ENCODE measurements around the gene HOXB5. TPM values are rescaled to one million over a fixed set of nuclear protein-coding genes. Genes with fewer than 3 reads are reported as not detected.
A peak's percentile ranks its signal among the peaks of the same experiment; 100 is the strongest.

HOXB5 gene
- total and polyA plus RNA-seq, 9 donors, result 0.04 to 2.8 (median 0.49) TPM; not detected in 1

- TF ChIP-seq CTCF (IDR thresholded peaks at IDR 0.05), result no peak
- no peak for TF ChIP-seq POLR2A (IDR thresholded peaks at IDR 0.05)
- TF ChIP-seq EP300 (IDR thresholded peaks at IDR 0.05), result no peak
- H3K4me1 ChIP-seq (ENCODE audit: insufficient read depth), result no peaks in the 10 kb centered on the region
- H3K4me3 ChIP-seq, result no peak overlapping the region
- no peak overlapping the region for H3K27ac ChIP-seq
- 71 to 83% (median 72%) methylated on average over 5 of the region's 5 CpGs for WGBS, 3 donors
- intact Hi-C loops (cut with DNase I), result no loop called here
- DNase-seq, result no peak
- no peaks in the 10 kb centered on the region for H3K9me3 ChIP-seq
- no peaks in the 10 kb centered on the region for H3K36me3 ChIP-seq
- H3K27me3 ChIP-seq, result peaks cover 3% of the 10 kb centered on the region
These were observed 37.4 kb downstream of the HOXB5 start for GRCh38 chr17:48556229-48556575.

- H3K4me1 ChIP-seq (ENCODE audit: insufficient read depth), result no peaks in the 10 kb centered on the region
- 9 to 11% (median 9%) methylated on average over 34 to 36 of the region's 36 CpGs for WGBS, 3 donors
These were observed 38.0 kb downstream of the HOXB5 start for GRCh38 chr17:48555258-48556228.

GRCh38 chr17:48554412-48555257 lies 38.9 kb downstream of the HOXB5 start:
- Histone ChIP-seq H3K4me1 (ENCODE audit: insufficient read depth) (no peaks in the 10 kb centered on the region), H3K27me3 (peaks cover 3% of the 10 kb centered on the region), H3K4me3 (peak overlapping the region; percentile 23), H3K9me3 (peaks cover 0 to 4% of the 10 kb centered on the region in 2 donors), H3K27ac (no peak overlapping the region), H3K36me3 (no peaks in the 10 kb centered on the region)
- TF ChIP-seq EP300 (IDR thresholded peaks at IDR 0.05) (no peak), POLR2A (IDR thresholded peaks at IDR 0.05) (no peak), CTCF (IDR thresholded peaks at IDR 0.05) (no peak)
- WGBS, 3 donors, result 13 to 34% (median 15%) methylated on average over 42 to 44 of the region's 44 CpGs
- no peak for DNase-seq
- intact Hi-C loops (cut with DNase I), result no loop called here

More at GRCh38 chr17:48555258-48556228, 38.0 kb downstream of the HOXB5 start:
- H3K27me3 ChIP-seq, result peaks cover 3% of the 10 kb centered on the region
- intact Hi-C loops (cut with DNase I), result no loop called here
- TF ChIP-seq POLR2A (IDR thresholded peaks at IDR 0.05) (no peak), CTCF (IDR thresholded peaks at IDR 0.05) (no peak), EP300 (IDR thresholded peaks at IDR 0.05) (no peak)
- no peak for DNase-seq
- H3K9me3 ChIP-seq, result no peaks in the 10 kb centered on the region
- peak overlapping the region; percentile 42 for H3K4me3 ChIP-seq
- H3K27ac ChIP-seq, result no peak overlapping the region
- no peaks in the 10 kb centered on the region for H3K36me3 ChIP-seq

GRCh38 chr17:48553826-48554225 lies 39.8 kb downstream of the HOXB5 start:
- intact Hi-C loops (cut with DNase I), result no loop called here
- WGBS, 3 donors, result 50 to 74% (median 72%) methylated on average over 1 of the region's 1 CpG
- Histone ChIP-seq H3K4me1 (ENCODE audit: insufficient read depth) (no peaks in the 10 kb centered on the region), H3K9me3 (peaks cover 0 to 4% of the 10 kb centered on the region in 2 donors), H3K4me3 (no peak overlapping the region), H3K36me3 (no peaks in the 10 kb centered on the region), H3K27ac (no peak overlapping the region), H3K27me3 (peaks cover 3% of the 10 kb centered on the region)
- no peak for TF ChIP-seq EP300 (IDR thresholded peaks at IDR 0.05)
- TF ChIP-seq CTCF (IDR thresholded peaks at IDR 0.05), result no peak
- no peak for TF ChIP-seq POLR2A (IDR thresholded peaks at IDR 0.05)
- DNase-seq, result no peak

All from ovary (tissue), 9 donors.